ENCODE data around the gene TCTN1. TPM values are rescaled to one million over a fixed set of nuclear protein-coding genes. Genes with fewer than 3 reads are reported as not detected.

TCTN1 gene
- total and polyA plus RNA-seq, 2 of the 4 experiments (the other 2 are of a cell fraction): 11.7 to 18.8 TPM

- H3K9me1 ChIP-seq (ENCODE audit: insufficient read depth, low read length): peaks cover 22% of the 10 kb centered on the region
- peaks cover 0 to 12% of the 10 kb centered on the region in 2 experiments; a peak in 1 of 4 replicates for H3K79me1 ChIP-seq (ENCODE audit: low read depth in 1 of 2, low read length in 2 of 2)
- H3K56ac ChIP-seq (ENCODE audit: extremely low read depth, insufficient read depth, low read length): no peak overlapping the region
- CTCF ChIA-PET: no interaction called here
- no peak overlapping the region for H3K27ac ChIP-seq (ENCODE audit: insufficient read depth, low read length)
- no peak overlapping the region for H3K4me3 ChIP-seq (ENCODE audit: insufficient read depth, low read depth, low read length)
- H2AFZ ChIP-seq (replicated peaks; ENCODE audit: low read length, poor library complexity): no peak overlapping the region
- H3K4me2 ChIP-seq (ENCODE audit: low read depth, low read length): no peak overlapping the region
- no peak overlapping the region; the same call in 1 of the 2 replicates for H2BK20ac ChIP-seq (ENCODE audit: low read depth, low read length)
- H2BK15ac ChIP-seq (ENCODE audit: low read depth, low read length): no peak overlapping the region; the same call in 2 of the 3 replicates
- no peaks in the 10 kb centered on the region for H3K27me3 ChIP-seq (ENCODE audit: control insufficient read depth, insufficient read depth, low read length)
- no peak overlapping the region for H4K5ac ChIP-seq (ENCODE audit: low read depth, low read length)
- WGBS, 2 experiments (ENCODE audit: extremely low coverage in 2 of 2, insufficient read length in 1 of 2): 100% methylated on average over 1 of the region's 5 CpGs; no CpG with 5 or more reads in 1 of the 2 experiments
- H4K91ac ChIP-seq (ENCODE audit: insufficient read depth, low read depth, low read length): no peak overlapping the region
- no peaks in the 10 kb centered on the region for H3K9me3 ChIP-seq (ENCODE audit: control insufficient read depth, insufficient read depth, low read length)
- dilution Hi-C loops (cut with HindIII; ENCODE audit: low sequenced_read_pairs, unreplicated experiment) (no loop called here), in situ Hi-C loops (cut with MboI; ENCODE audit: low sequenced_read_pairs) (no loop called here), intact Hi-C loops (cut with micrococcal nuclease) (no loop called here)
- no peak overlapping the region for H2BK120ac ChIP-seq (ENCODE audit: low read depth, low read length)
- DNase-seq (no peak), ATAC-seq (ENCODE audit: low read depth) (no peak)
- H3K4ac ChIP-seq (ENCODE audit: low read depth, low read length): no peak overlapping the region
- H2AK9ac ChIP-seq (replicated peaks; ENCODE audit: low read depth, low read length, poor library complexity): no peak overlapping the region
- H2AK5ac ChIP-seq (ENCODE audit: low read depth, low read length): no peak overlapping the region
- H3K14ac ChIP-seq (replicated peaks; ENCODE audit: low read depth, low read length): no peak overlapping the region
- no TSS peak for BruUV-seq (replicated peaks)
- no peak overlapping the region for H3K18ac ChIP-seq (ENCODE audit: low read depth, low read length)
- TF ChIP-seq ELK1 (IDR thresholded peaks at IDR 0.05; ENCODE audit: borderline replicate concordance, low read depth, low read length) (no peak), MAFK (IDR thresholded peaks at IDR 0.05; ENCODE audit: low read depth, low read length) (no peak), POLR2A (IDR thresholded peaks at IDR 0.05; ENCODE audit: low read depth, low read length) (no peak), MXI1 (IDR thresholded peaks at IDR 0.05; ENCODE audit: borderline replicate concordance, low read depth, low read length) (no peak), RCOR1 (IDR thresholded peaks at IDR 0.05; ENCODE audit: insufficient replicate concordance, low read length) (no peak), MAZ (IDR thresholded peaks at IDR 0.05; ENCODE audit: borderline replicate concordance, low read depth, low read length) (no peak), BHLHE40 (IDR thresholded peaks at IDR 0.05; ENCODE audit: low read depth, low read length) (no peak), NFE2L2 (IDR thresholded peaks at IDR 0.05; ENCODE audit: low read depth, low read length) (no peak), CEBPB (IDR thresholded peaks at IDR 0.05; ENCODE audit: low read depth, low read length) (no peak)
- TF ChIP-seq, protein P1, sequence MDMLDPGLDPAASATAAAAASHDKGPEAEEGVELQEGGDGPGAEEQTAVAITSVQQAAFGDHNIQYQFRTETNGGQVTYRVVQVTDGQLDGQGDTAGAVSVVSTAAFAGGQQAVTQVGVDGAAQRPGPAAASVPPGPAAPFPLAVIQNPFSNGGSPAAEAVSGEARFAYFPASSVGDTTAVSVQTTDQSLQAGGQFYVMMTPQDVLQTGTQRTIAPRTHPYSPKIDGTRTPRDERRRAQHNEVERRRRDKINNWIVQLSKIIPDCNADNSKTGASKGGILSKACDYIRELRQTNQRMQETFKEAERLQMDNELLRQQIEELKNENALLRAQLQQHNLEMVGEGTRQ (IDR thresholded peaks at IDR 0.05; ENCODE audit: low read depth, low read length): no peak
- H3K23ac ChIP-seq (ENCODE audit: low read depth, low read length): no peak overlapping the region
- peaks cover 4% of the 10 kb centered on the region; the same call in 1 of the 2 replicates for H4K20me1 ChIP-seq (ENCODE audit: insufficient read depth, low read length)
- H3K36me3 ChIP-seq (ENCODE audit: control insufficient read depth, insufficient read depth, low read length): peaks cover 2% of the 10 kb centered on the region; the same call in 1 of the 2 replicates
- no peak overlapping the region for H2BK5ac ChIP-seq (ENCODE audit: low read depth, low read length, poor library complexity, severe bottlenecking)
- POLR2A ChIA-PET (ENCODE audit: unreplicated experiment): no interaction called here
- no peak overlapping the region for H4K8ac ChIP-seq (ENCODE audit: low read depth in 2 of 2, low read length in 2 of 2)
- H3K4me1 ChIP-seq (ENCODE audit: control insufficient read depth, insufficient read depth, low read length): peaks cover 18% of the 10 kb centered on the region
- no peak overlapping the region for H3K9ac ChIP-seq (ENCODE audit: low read depth, low read length)
Measured at GRCh38 chr12:110636516-110636915, 22.6 kb downstream of the TCTN1 start.

Measured in IMR-90 (cell line).